ENCODE results near the gene SLCO1A2. TPM values are rescaled to one million over a fixed set of nuclear protein-coding genes. Genes with fewer than 3 reads are reported as not detected.

The SLCO1A2 gene
- total RNA-seq, 1 experiment from 2014 or later: not detected

DNA sequence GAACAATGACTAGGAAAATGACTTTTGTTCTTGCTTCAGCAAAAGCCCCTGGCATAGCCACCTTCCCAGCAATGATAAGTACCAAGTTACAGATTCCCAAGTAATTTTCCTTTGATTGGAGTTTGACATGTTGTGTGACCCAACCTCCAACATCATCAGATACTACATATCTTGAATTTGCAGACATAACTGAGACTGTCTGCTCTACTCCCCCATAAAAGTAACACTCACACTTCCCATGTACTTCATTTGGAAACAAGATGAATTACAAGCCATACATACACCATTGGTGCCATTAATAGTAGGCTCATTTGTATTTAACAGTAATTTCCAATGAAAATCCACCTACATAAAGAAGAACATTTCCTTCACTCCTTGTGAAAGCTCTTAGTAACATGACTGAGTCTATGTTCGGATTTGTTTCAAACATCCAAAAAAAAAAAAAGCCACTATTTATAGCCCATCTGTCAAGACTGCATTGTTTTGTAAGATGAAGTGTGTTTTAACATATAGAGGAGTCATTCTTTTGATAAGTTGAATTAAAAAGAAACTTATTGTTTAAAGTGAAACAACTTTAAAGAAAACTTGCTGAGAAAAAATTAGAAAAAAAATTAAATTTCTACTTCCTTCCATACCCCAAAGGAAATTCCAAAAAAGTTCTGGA, 12.0 kb upstream of the SLCO1A2 start:
- Histone ChIP-seq H3K36me3 (ENCODE audit: control insufficient read depth, insufficient read depth, low read length) (no peaks in the 10 kb centered on the region), H3K27ac (ENCODE audit: low read length) (no peak overlapping the region), H3K4me1 (ENCODE audit: control insufficient read depth, insufficient read depth, low read length) (no peaks in the 10 kb centered on the region), H3K9me3 (ENCODE audit: control insufficient read depth, insufficient read depth, low read depth, low read length) (no peaks in the 10 kb centered on the region), H3K4me3 (ENCODE audit: low read depth in 2 of 2, low read length in 2 of 2) (no peak overlapping the region), H3K27me3 (ENCODE audit: control insufficient read depth, insufficient read depth, low read length) (no peaks in the 10 kb centered on the region)
- intact Hi-C loops (cut with micrococcal nuclease; ENCODE audit: unreplicated experiment): no loop called here
- no peak for DNase-seq (ENCODE audit: low read depth, low spot score)
- ChIA-PET CTCF (interaction anchor here (0.6 kb wide), 1 partner anchor 34 kb away, joined by 3 read pairs; no protein-coding TSS in a partner anchor), POLR2A (no interaction called here)
- TF ChIP-seq, protein P1, sequence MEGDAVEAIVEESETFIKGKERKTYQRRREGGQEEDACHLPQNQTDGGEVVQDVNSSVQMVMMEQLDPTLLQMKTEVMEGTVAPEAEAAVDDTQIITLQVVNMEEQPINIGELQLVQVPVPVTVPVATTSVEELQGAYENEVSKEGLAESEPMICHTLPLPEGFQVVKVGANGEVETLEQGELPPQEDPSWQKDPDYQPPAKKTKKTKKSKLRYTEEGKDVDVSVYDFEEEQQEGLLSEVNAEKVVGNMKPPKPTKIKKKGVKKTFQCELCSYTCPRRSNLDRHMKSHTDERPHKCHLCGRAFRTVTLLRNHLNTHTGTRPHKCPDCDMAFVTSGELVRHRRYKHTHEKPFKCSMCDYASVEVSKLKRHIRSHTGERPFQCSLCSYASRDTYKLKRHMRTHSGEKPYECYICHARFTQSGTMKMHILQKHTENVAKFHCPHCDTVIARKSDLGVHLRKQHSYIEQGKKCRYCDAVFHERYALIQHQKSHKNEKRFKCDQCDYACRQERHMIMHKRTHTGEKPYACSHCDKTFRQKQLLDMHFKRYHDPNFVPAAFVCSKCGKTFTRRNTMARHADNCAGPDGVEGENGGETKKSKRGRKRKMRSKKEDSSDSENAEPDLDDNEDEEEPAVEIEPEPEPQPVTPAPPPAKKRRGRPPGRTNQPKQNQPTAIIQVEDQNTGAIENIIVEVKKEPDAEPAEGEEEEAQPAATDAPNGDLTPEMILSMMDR (IDR thresholded peaks at IDR 0.05): no peak
- no peak for TF ChIP-seq POLR2AphosphoS5 (IDR thresholded peaks at IDR 0.05; ENCODE audit: low read depth, low read length)
- TF ChIP-seq, protein P2, sequence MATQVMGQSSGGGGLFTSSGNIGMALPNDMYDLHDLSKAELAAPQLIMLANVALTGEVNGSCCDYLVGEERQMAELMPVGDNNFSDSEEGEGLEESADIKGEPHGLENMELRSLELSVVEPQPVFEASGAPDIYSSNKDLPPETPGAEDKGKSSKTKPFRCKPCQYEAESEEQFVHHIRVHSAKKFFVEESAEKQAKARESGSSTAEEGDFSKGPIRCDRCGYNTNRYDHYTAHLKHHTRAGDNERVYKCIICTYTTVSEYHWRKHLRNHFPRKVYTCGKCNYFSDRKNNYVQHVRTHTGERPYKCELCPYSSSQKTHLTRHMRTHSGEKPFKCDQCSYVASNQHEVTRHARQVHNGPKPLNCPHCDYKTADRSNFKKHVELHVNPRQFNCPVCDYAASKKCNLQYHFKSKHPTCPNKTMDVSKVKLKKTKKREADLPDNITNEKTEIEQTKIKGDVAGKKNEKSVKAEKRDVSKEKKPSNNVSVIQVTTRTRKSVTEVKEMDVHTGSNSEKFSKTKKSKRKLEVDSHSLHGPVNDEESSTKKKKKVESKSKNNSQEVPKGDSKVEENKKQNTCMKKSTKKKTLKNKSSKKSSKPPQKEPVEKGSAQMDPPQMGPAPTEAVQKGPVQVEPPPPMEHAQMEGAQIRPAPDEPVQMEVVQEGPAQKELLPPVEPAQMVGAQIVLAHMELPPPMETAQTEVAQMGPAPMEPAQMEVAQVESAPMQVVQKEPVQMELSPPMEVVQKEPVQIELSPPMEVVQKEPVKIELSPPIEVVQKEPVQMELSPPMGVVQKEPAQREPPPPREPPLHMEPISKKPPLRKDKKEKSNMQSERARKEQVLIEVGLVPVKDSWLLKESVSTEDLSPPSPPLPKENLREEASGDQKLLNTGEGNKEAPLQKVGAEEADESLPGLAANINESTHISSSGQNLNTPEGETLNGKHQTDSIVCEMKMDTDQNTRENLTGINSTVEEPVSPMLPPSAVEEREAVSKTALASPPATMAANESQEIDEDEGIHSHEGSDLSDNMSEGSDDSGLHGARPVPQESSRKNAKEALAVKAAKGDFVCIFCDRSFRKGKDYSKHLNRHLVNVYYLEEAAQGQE (IDR thresholded peaks at IDR 0.05; ENCODE audit: insufficient read depth in 1 of 2, low read depth in 2 of 2, low read length in 1 of 2): no peak
- no peak for TF ChIP-seq SIN3A (IDR thresholded peaks at IDR 0.05; ENCODE audit: borderline replicate concordance, insufficient read depth, low read depth, low read length)
- TF ChIP-seq TCF7L2 (IDR thresholded peaks at IDR 0.05; ENCODE audit: low read depth, low read length): no peak
- no TSS peak for BruUV-seq (replicated peaks)
- no peak for ATAC-seq
- in situ Hi-C loops (cut with HindIII; ENCODE audit: low pct_unique_long_range_greater_than_20kb, low sequenced_read_pairs): no loop called here

DNA sequence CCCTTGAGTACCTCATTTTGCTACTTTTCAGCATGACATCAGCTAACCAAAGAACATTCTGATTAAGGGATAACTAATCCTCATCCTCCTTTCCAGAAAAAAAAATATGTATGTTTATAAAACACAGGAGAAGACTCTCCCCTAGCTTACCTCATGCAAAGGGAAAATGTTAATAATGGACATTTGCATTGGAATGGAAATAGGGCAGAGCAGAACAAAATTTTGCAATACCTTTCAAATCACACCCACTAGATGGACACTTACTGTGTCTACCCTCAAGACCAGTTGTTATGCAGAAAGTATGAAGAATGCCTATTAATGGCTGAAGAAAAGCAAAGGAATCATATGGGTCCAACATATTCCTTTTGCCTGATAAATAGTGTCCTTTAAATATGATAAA, 8.9 kb upstream of the SLCO1A2 start:
- no peak for TF ChIP-seq SIN3A (IDR thresholded peaks at IDR 0.05; ENCODE audit: borderline replicate concordance, insufficient read depth, low read depth, low read length)
- TF ChIP-seq TCF7L2 (IDR thresholded peaks at IDR 0.05; ENCODE audit: low read depth, low read length): no peak
- TF ChIP-seq, protein P2 (IDR thresholded peaks at IDR 0.05; ENCODE audit: insufficient read depth in 1 of 2, low read depth in 2 of 2, low read length in 1 of 2): no peak
- TF ChIP-seq, protein P1 (IDR thresholded peaks at IDR 0.05): no peak
- TF ChIP-seq POLR2AphosphoS5 (IDR thresholded peaks at IDR 0.05; ENCODE audit: low read depth, low read length): no peak
- no peaks in the 10 kb centered on the region for H3K4me1 ChIP-seq (ENCODE audit: control insufficient read depth, insufficient read depth, low read length)
- intact Hi-C loops (cut with micrococcal nuclease; ENCODE audit: unreplicated experiment) (no loop called here), in situ Hi-C loops (cut with HindIII; ENCODE audit: low pct_unique_long_range_greater_than_20kb, low sequenced_read_pairs) (no loop called here)
- no peaks in the 10 kb centered on the region for H3K9me3 ChIP-seq (ENCODE audit: control insufficient read depth, insufficient read depth, low read depth, low read length)
- H3K4me3 ChIP-seq (ENCODE audit: low read depth in 2 of 2, low read length in 2 of 2): no peak overlapping the region
- H3K27me3 ChIP-seq (ENCODE audit: control insufficient read depth, insufficient read depth, low read length): no peaks in the 10 kb centered on the region
- CTCF ChIA-PET: no interaction called here
- H3K36me3 ChIP-seq (ENCODE audit: control insufficient read depth, insufficient read depth, low read length): no peaks in the 10 kb centered on the region
- ATAC-seq (no peak), DNase-seq (ENCODE audit: low read depth, low spot score) (no peak)
- BruUV-seq (replicated peaks): no TSS peak
- POLR2A ChIA-PET: no interaction called here
- H3K27ac ChIP-seq (ENCODE audit: low read length): no peak overlapping the region

Data from Panc1 (cell line).